KMS-11 (cell line): ENCODE measurements around the gene CMTM7.

ENCODE experiments used
- H2AFZ ChIP-seq: fragments of 200-600 bp; sonication (generic); 2 replicates; pipeline ENCODE4 v1.6.1; 2016; ENCODE audit warnings: antibody characterized with exemption, mixed run types, low read depth
- H3K27ac ChIP-seq: fragments of 200-600 bp; sonication (generic); 2 replicates; pipeline ENCODE4 v1.6.1; 2016; ENCODE audit warnings: mild to moderate bottlenecking, mixed run types
- H3K27me3 ChIP-seq: fragments of 200-600 bp; sonication (generic); 2 replicates; pipeline ENCODE4 v1.6.1; 2017; ENCODE audit warnings: mild to moderate bottlenecking, low read depth, mixed run types, moderate library complexity; ENCODE audit not compliant: insufficient read depth
- H3K36me3 ChIP-seq: fragments of 200-600 bp; sonication (generic); 2 replicates; pipeline ENCODE4 v1.6.1; 2017; ENCODE audit warnings: mild to moderate bottlenecking, mixed run types; ENCODE audit not compliant: insufficient read depth
- H3K4me1 ChIP-seq: fragments of 200-600 bp; sonication (generic); 2 replicates; pipeline ENCODE4 v1.6.1; 2016; ENCODE audit warnings: mild to moderate bottlenecking, low read depth, mixed run types; ENCODE audit not compliant: poor library complexity, severe bottlenecking
- H3K4me2 ChIP-seq: fragments of 200-600 bp; sonication (generic); 2 replicates; pipeline ENCODE4 v1.7.0; 2016; ENCODE audit warnings: mild to moderate bottlenecking, mixed run types
- H3K4me3 ChIP-seq: fragments of 200-600 bp; sonication (generic); IDR thresholded peaks from 2 replicates; pipeline ENCODE4 v1.6.1; 2017; ENCODE audit warnings: low read depth, low read length, mixed read lengths; ENCODE audit not compliant: insufficient read depth
- H3K79me2 ChIP-seq: fragments of 200-600 bp; sonication (generic); 2 replicates; pipeline ENCODE4 v1.6.1; 2016; ENCODE audit warnings: low read depth, mixed run types; ENCODE audit not compliant: insufficient read depth
- H3K9ac ChIP-seq: fragments of 200-600 bp; sonication (generic); 2 replicates; pipeline ENCODE4 v1.6.1; 2016; ENCODE audit warnings: mild to moderate bottlenecking, mixed run types
- H4K20me1 ChIP-seq: fragments of 200-600 bp; sonication (generic); 2 replicates; pipeline ENCODE4 v1.6.1; 2016; ENCODE audit warnings: mild to moderate bottlenecking, mixed run types; ENCODE audit not compliant: insufficient read depth
- TF ChIP-seq, protein P1 (sequence below): fragments of 200-600 bp; sonication (generic); conservative IDR thresholded peaks from 2 replicates; pipeline ENCODE4 v1.6.1; 2017; ENCODE audit warnings: low read depth, mild to moderate bottlenecking, antibody characterized with exemption, low read length, moderate library complexity, mixed read lengths

CMTM7 gene

DNA sequence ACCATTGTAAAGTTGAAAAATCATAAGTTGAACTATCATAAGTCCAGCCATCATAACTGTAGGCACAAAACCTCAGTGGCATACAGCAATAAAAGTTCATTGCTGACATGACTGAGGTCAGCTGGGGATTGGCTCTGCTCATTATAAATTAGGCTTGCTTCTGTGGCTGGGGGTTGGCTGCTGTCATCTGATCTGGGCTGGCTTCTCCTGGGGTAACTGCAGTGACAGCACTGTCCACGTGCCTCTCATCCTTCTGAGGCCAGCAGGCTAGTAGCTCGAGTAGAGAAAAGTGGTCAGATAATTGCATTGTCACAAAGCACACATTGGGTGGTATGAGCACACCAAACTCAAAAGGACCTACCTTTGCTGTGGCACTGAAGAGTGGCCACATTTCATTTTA is 31.3 kb downstream of the CMTM7 start:
- Histone ChIP-seq H3K9ac (peak overlapping the region; percentile 58; the same call in 1 of the 2 replicates), H3K4me1 (peaks cover 100% of the 10 kb centered on the region)

GRCh38 chr3:32423534-32423933 is 31.9 kb downstream of the CMTM7 start:
- no peaks in the 10 kb centered on the region for H3K27me3 ChIP-seq
- peak overlapping the region; percentile 95 for H3K27ac ChIP-seq
- peak overlapping the region; percentile 58; the same call in 1 of the 2 replicates for H3K9ac ChIP-seq
- H3K4me3 ChIP-seq, result no peak overlapping the region
- no peaks in the 10 kb centered on the region for H3K36me3 ChIP-seq
- peaks cover 60% of the 10 kb centered on the region for H3K79me2 ChIP-seq
- H2AFZ ChIP-seq, result no peak overlapping the region
- no peaks in the 10 kb centered on the region for H4K20me1 ChIP-seq
- TF ChIP-seq, protein P1, sequence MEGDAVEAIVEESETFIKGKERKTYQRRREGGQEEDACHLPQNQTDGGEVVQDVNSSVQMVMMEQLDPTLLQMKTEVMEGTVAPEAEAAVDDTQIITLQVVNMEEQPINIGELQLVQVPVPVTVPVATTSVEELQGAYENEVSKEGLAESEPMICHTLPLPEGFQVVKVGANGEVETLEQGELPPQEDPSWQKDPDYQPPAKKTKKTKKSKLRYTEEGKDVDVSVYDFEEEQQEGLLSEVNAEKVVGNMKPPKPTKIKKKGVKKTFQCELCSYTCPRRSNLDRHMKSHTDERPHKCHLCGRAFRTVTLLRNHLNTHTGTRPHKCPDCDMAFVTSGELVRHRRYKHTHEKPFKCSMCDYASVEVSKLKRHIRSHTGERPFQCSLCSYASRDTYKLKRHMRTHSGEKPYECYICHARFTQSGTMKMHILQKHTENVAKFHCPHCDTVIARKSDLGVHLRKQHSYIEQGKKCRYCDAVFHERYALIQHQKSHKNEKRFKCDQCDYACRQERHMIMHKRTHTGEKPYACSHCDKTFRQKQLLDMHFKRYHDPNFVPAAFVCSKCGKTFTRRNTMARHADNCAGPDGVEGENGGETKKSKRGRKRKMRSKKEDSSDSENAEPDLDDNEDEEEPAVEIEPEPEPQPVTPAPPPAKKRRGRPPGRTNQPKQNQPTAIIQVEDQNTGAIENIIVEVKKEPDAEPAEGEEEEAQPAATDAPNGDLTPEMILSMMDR, result no peak; the same call in 1 of the 2 replicates
- H3K4me1 ChIP-seq, result peaks cover 100% of the 10 kb centered on the region
- peak overlapping the region; percentile 98 for H3K4me2 ChIP-seq

More for the DNA sequence above, 31.3 kb downstream of the CMTM7 start:
- H3K27ac ChIP-seq, result peak overlapping the region; percentile 95
- H3K36me3 ChIP-seq, result no peaks in the 10 kb centered on the region
- H4K20me1 ChIP-seq, result no peaks in the 10 kb centered on the region
- peaks cover 66% of the 10 kb centered on the region for H3K79me2 ChIP-seq
- TF ChIP-seq, protein P1, result no peak
- no peak overlapping the region for H2AFZ ChIP-seq
- H3K27me3 ChIP-seq, result no peaks in the 10 kb centered on the region
- no peak overlapping the region for H3K4me3 ChIP-seq
- peak overlapping the region; percentile 98 for H3K4me2 ChIP-seq

- H3K27me3 ChIP-seq, result no peaks in the 10 kb centered on the region
- H4K20me1 ChIP-seq, result no peaks in the 10 kb centered on the region
- TF ChIP-seq, protein P1, result no peak
- no peak overlapping the region for H3K4me3 ChIP-seq
- H2AFZ ChIP-seq, result no peak overlapping the region
- H3K4me2 ChIP-seq, result peak overlapping the region; percentile 98
- H3K36me3 ChIP-seq, result no peaks in the 10 kb centered on the region
- peaks cover 55% of the 10 kb centered on the region for H3K79me2 ChIP-seq
- H3K4me1 ChIP-seq, result peaks cover 99% of the 10 kb centered on the region
- peak overlapping the region; percentile 51; the same call in 1 of the 2 replicates for H3K9ac ChIP-seq
- H3K27ac ChIP-seq, result peak overlapping the region; percentile 95
Measured at GRCh38 chr3:32423956-32424557, 32.4 kb downstream of the CMTM7 start.

- Histone ChIP-seq H3K27me3 (no peaks in the 10 kb centered on the region), H3K4me1 (peaks cover 99% of the 10 kb centered on the region), H3K36me3 (no peaks in the 10 kb centered on the region), H3K4me2 (peak overlapping the region; percentile 98), H4K20me1 (no peaks in the 10 kb centered on the region), H3K27ac (peak overlapping the region; percentile 95), H3K4me3 (peak overlapping the region; percentile 22), H3K79me2 (peaks cover 52% of the 10 kb centered on the region), H3K9ac (peak overlapping the region; percentile 51; the same call in 1 of the 2 replicates), H2AFZ (no peak overlapping the region)
- TF ChIP-seq, protein P1, result no peak
Measured at GRCh38 chr3:32424581-32425250, 33.1 kb downstream of the CMTM7 start.
